K562 (cell line): ENCODE measurements around the gene LRRC26.

Source experiments
- CTCF ChIP-seq, 3 experiments: IDR thresholded peaks in 2 of 3; conservative IDR thresholded peaks in 1 of 3; 2 replicates each; pipeline ENCODE4 v1.5.1; 2011 to 2012; ENCODE audit warnings: low read length in 3 of 3, mild to moderate bottlenecking in 3 of 3, control low read depth in 2 of 3, improper control_type of control experiment in 1 of 3, inconsistent platforms in 1 of 3, low read depth in 1 of 3, mixed read lengths in 1 of 3, moderate library complexity in 1 of 3; ENCODE audit not compliant: insufficient read depth in 2 of 3
- FOXA3 ChIP-seq, 2 experiments: fragments of 450-650 bp in 1 of 2; sonication (generic) in 1 of 2; formaldehyde crosslinking; IDR thresholded peaks in 1 of 2; conservative IDR thresholded peaks in 1 of 2; 2 replicates each; pipeline versions ENCODE4 v1.4.0 to v1.8.0; 2020 to 2022; ENCODE audit warnings: mild to moderate bottlenecking in 2 of 2, missing genetic modification reagents in 1 of 2
- HDAC2 ChIP-seq: fragments of 450-650 bp; IDR thresholded peaks from 2 replicates; pipeline ENCODE4 v1.6.1; 2016; ENCODE audit warnings: mild to moderate bottlenecking
- HMG20B ChIP-seq: fragments of 250-450 bp; sonication (Bioruptor Pico); IDR thresholded peaks from 2 replicates; pipeline ENCODE4 v1.5.0; 2021; ENCODE audit warnings: mild to moderate bottlenecking
- RFX5 ChIP-seq: IDR thresholded peaks from 2 replicates; pipeline ENCODE4 v1.6.1; 2011; ENCODE audit warnings: low read depth, mild to moderate bottlenecking, improper control_type of control experiment, low read length
- U2AF1 ChIP-seq: fragments of 200-400 bp; formaldehyde crosslinking; optimal IDR thresholded peaks from 2 replicates; pipeline ENCODE3; 2017; ENCODE audit warnings: mild to moderate bottlenecking, low read depth, low read length, moderate library complexity
- ZNF232 ChIP-seq: sonication (generic); formaldehyde crosslinking; IDR thresholded peaks from 2 replicates; pipeline ENCODE4 v1.8.0; 2022; ENCODE audit warnings: mild to moderate bottlenecking, missing genetic modification reagents
- ZNF398 ChIP-seq: fragments of 250-450 bp; sonication (Bioruptor Pico); IDR thresholded peaks from 2 replicates; pipeline ENCODE4 v1.8.0; 2021; ENCODE audit warnings: moderate library complexity, mild to moderate bottlenecking, inconsistent platforms
- TF ChIP-seq, protein P1 (sequence below): sonication (generic); formaldehyde crosslinking; IDR thresholded peaks from 2 replicates; pipeline ENCODE4 v1.8.1; 2023; ENCODE audit warnings: missing genetic modification reagents, mild to moderate bottlenecking, borderline replicate concordance

DNA sequence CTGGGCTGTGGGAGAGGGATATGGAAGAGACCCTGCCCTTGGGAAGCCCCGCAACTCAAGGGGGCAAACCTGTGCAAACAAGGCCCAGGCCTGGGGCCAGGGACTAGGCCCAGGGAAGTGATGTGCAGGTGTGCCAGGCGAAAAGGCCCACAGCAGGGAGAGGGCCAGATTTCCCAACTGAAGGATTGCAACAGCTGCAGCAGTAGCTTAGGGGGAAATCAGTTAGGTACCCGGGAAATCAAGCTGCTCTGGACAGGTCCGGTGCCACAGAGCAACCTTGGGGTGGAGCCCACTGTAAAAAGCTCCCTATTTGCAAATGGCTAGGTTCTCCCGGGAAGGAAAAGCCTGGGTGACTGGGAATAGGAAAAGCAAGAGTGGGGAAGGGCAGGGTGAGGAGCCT, 20.5 kb downstream of the LRRC26 start:
- TF ChIP-seq, protein P1, sequence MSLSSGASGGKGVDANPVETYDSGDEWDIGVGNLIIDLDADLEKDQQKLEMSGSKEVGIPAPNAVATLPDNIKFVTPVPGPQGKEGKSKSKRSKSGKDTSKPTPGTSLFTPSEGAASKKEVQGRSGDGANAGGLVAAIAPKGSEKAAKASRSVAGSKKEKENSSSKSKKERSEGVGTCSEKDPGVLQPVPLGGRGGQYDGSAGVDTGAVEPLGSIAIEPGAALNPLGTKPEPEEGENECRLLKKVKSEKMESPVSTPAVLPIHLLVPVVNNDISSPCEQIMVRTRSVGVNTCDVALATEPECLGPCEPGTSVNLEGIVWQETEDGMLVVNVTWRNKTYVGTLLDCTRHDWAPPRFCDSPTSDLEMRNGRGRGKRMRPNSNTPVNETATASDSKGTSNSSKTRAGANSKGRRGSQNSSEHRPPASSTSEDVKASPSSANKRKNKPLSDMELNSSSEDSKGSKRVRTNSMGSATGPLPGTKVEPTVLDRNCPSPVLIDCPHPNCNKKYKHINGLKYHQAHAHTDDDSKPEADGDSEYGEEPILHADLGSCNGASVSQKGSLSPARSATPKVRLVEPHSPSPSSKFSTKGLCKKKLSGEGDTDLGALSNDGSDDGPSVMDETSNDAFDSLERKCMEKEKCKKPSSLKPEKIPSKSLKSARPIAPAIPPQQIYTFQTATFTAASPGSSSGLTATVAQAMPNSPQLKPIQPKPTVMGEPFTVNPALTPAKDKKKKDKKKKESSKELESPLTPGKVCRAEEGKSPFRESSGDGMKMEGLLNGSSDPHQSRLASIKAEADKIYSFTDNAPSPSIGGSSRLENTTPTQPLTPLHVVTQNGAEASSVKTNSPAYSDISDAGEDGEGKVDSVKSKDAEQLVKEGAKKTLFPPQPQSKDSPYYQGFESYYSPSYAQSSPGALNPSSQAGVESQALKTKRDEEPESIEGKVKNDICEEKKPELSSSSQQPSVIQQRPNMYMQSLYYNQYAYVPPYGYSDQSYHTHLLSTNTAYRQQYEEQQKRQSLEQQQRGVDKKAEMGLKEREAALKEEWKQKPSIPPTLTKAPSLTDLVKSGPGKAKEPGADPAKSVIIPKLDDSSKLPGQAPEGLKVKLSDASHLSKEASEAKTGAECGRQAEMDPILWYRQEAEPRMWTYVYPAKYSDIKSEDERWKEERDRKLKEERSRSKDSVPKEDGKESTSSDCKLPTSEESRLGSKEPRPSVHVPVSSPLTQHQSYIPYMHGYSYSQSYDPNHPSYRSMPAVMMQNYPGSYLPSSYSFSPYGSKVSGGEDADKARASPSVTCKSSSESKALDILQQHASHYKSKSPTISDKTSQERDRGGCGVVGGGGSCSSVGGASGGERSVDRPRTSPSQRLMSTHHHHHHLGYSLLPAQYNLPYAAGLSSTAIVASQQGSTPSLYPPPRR = no peak
- TF ChIP-seq CTCF (IDR thresholded peaks at IDR 0.05 in 2 of 3, conservative IDR thresholded peaks at IDR 0.05 in 1 of 3; ENCODE audit: insufficient read depth in 2 of 3, low read depth in 1 of 3, low read length in 3 of 3) = no peak
- no peak for TF ChIP-seq RFX5
- TF ChIP-seq ZNF398 = no peak
- no peak for TF ChIP-seq HMG20B
- TF ChIP-seq FOXA3 (CRISPR knock-in tag; conservative IDR thresholded peaks at IDR 0.05 in 1 of 2, IDR thresholded peaks at IDR 0.05 in 1 of 2) = no peak
- no peak for TF ChIP-seq U2AF1
- TF ChIP-seq ZNF232 = no peak
- no peak for TF ChIP-seq HDAC2
